DOHH2 (cell line): ENCODE measurements around the gene C19orf67.

Experiments used
- EZH2phosphoT487 ChIP-seq: fragments of 200-600 bp; sonication (generic); IDR thresholded peaks from 2 replicates; pipeline ENCODE4 v1.6.1; 2017; ENCODE audit warnings: borderline replicate concordance, mild to moderate bottlenecking, antibody characterized with exemption, low read length, moderate library complexity, mixed read lengths
- TF ChIP-seq, protein P1 (sequence below): fragments of 200-600 bp; sonication (generic); IDR thresholded peaks from one replicate; pipeline ENCODE4 v1.5.1; 2014; ENCODE audit warnings: antibody characterized with exemption, mild to moderate bottlenecking, low read depth, low read length; ENCODE audit not compliant: poor library complexity, severe bottlenecking

DNA sequence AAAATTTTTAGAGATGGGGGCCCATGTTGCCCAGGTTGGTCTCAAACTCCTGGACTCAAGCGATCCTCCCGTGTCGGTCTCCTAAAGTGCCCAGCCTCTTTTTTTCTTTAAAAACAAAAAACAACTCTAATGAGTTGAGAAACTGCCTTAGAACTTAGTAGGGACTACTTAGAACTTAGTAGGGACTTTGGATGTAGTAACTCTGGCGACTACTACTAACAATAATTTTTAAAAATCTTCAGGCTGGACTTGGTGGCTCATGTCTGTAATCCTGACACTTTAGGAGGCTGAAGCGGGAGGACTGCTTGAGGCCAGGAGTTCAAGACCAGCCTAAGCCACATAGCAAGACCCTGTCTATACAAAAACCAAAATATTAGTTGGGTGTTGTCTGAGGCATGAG lies 515 bp upstream of the C19orf67 start:
- TF ChIP-seq, protein P1, sequence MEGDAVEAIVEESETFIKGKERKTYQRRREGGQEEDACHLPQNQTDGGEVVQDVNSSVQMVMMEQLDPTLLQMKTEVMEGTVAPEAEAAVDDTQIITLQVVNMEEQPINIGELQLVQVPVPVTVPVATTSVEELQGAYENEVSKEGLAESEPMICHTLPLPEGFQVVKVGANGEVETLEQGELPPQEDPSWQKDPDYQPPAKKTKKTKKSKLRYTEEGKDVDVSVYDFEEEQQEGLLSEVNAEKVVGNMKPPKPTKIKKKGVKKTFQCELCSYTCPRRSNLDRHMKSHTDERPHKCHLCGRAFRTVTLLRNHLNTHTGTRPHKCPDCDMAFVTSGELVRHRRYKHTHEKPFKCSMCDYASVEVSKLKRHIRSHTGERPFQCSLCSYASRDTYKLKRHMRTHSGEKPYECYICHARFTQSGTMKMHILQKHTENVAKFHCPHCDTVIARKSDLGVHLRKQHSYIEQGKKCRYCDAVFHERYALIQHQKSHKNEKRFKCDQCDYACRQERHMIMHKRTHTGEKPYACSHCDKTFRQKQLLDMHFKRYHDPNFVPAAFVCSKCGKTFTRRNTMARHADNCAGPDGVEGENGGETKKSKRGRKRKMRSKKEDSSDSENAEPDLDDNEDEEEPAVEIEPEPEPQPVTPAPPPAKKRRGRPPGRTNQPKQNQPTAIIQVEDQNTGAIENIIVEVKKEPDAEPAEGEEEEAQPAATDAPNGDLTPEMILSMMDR, result no peak
- no peak for TF ChIP-seq EZH2phosphoT487
